ENCODE data around the gene ADH7. TPM values are rescaled to one million over a fixed set of nuclear protein-coding genes. Genes with fewer than 3 reads are reported as not detected.

Gene ADH7
- total and polyA plus RNA-seq, 2 of the 4 experiments (the other 2 are of a cell fraction) = not detected

DNA sequence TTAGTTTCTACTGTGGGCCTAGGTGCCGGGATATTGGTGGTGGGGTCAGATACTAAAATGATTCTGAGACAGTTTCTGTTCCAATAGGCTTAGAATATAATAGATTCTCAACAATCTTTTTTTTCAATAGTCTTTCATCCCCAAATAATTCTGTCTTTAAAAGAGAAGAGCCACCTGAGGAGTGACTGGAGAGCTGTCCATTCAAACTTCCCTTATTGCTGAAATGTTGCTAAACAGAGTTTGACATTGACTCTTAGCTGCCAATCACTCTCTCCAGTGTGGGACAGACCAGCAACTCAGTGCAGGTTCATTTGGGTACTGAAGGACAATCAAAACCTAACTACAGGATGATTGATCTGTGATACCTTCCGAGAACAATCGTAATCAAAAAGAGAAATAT lies 12.4 kb upstream of the ADH7 start:
- CTCF ChIA-PET = interaction anchor here (1.2 kb wide), 1 partner anchor 16 kb away, joined by 3 read pairs; no protein-coding TSS in a partner anchor
- Histone ChIP-seq H3K27ac (ENCODE audit: insufficient read depth, low read length) (no peak overlapping the region), H3K9ac (ENCODE audit: low read depth, low read length) (no peak overlapping the region), H3K9me1 (ENCODE audit: insufficient read depth, low read length) (no peaks in the 10 kb centered on the region), H4K8ac (ENCODE audit: low read depth in 2 of 2, low read length in 2 of 2) (no peak overlapping the region), H2BK120ac (ENCODE audit: low read depth, low read length) (no peak overlapping the region), H4K5ac (ENCODE audit: low read depth, low read length) (no peak overlapping the region), H4K20me1 (ENCODE audit: insufficient read depth, low read length) (no peaks in the 10 kb centered on the region), H3K4me1 (ENCODE audit: control insufficient read depth, insufficient read depth, low read length) (no peaks in the 10 kb centered on the region), H3K79me1 (ENCODE audit: low read depth in 1 of 2, low read length in 2 of 2) (no peaks in the 10 kb centered on the region), H2AFZ (replicated peaks; ENCODE audit: low read length, poor library complexity) (no peak overlapping the region), H2AK5ac (ENCODE audit: low read depth, low read length) (no peak overlapping the region), H3K18ac (ENCODE audit: low read depth, low read length) (no peak overlapping the region; the same call in 1 of the 2 replicates), H2AK9ac (replicated peaks; ENCODE audit: low read depth, low read length, poor library complexity) (no peak overlapping the region), H3K14ac (replicated peaks; ENCODE audit: low read depth, low read length) (no peak overlapping the region), H2BK5ac (ENCODE audit: low read depth, low read length, poor library complexity, severe bottlenecking) (no peak overlapping the region), H4K91ac (ENCODE audit: insufficient read depth, low read depth, low read length) (no peak overlapping the region), H3K56ac (ENCODE audit: extremely low read depth, insufficient read depth, low read length) (no peak overlapping the region), H3K4me3 (ENCODE audit: insufficient read depth, low read depth, low read length) (no peak overlapping the region), H3K27me3 (ENCODE audit: control insufficient read depth, insufficient read depth, low read length) (peaks cover 9% of the 10 kb centered on the region), H3K36me3 (ENCODE audit: control insufficient read depth, insufficient read depth, low read length) (no peaks in the 10 kb centered on the region), H3K4me2 (ENCODE audit: low read depth, low read length) (no peak overlapping the region), H3K4ac (ENCODE audit: low read depth, low read length) (no peak overlapping the region), H3K23ac (ENCODE audit: low read depth, low read length) (no peak overlapping the region), H2BK20ac (ENCODE audit: low read depth, low read length) (no peak overlapping the region), H2BK15ac (ENCODE audit: low read depth, low read length) (no peak overlapping the region), H3K9me3 (ENCODE audit: control insufficient read depth, insufficient read depth, low read length) (no peaks in the 10 kb centered on the region; the same call in 1 of the 2 replicates)
- ATAC-seq (ENCODE audit: low read depth) (no peak), DNase-seq (no peak)
- POLR2A ChIA-PET (ENCODE audit: unreplicated experiment) = no interaction called here
- in situ Hi-C loops (cut with MboI; ENCODE audit: low sequenced_read_pairs) = no loop called here
- intact Hi-C loops (cut with micrococcal nuclease) = no loop called here
- BruUV-seq (replicated peaks) = no TSS peak
- TF ChIP-seq RCOR1 (IDR thresholded peaks at IDR 0.05; ENCODE audit: insufficient replicate concordance, low read length) (no peak), SMC3 (IDR thresholded peaks at IDR 0.05; ENCODE audit: low read depth, low read length) (no peak), MXI1 (IDR thresholded peaks at IDR 0.05; ENCODE audit: borderline replicate concordance, low read depth, low read length) (no peak), ELK1 (IDR thresholded peaks at IDR 0.05; ENCODE audit: borderline replicate concordance, low read depth, low read length) (no peak), RFX5 (IDR thresholded peaks at IDR 0.05; ENCODE audit: low read depth, low read length) (no peak), CEBPB (IDR thresholded peaks at IDR 0.05; ENCODE audit: low read depth, low read length) (no peak), MAZ (IDR thresholded peaks at IDR 0.05; ENCODE audit: borderline replicate concordance, low read depth, low read length) (no peak), MAFK (IDR thresholded peaks at IDR 0.05; ENCODE audit: low read depth, low read length) (no peak), FOS (IDR thresholded peaks at IDR 0.05; ENCODE audit: low read depth, low read length) (no peak), BHLHE40 (IDR thresholded peaks at IDR 0.05; ENCODE audit: low read depth, low read length) (no peak), NFE2L2 (IDR thresholded peaks at IDR 0.05; ENCODE audit: low read depth, low read length) (no peak)
- TF ChIP-seq, protein P1, sequence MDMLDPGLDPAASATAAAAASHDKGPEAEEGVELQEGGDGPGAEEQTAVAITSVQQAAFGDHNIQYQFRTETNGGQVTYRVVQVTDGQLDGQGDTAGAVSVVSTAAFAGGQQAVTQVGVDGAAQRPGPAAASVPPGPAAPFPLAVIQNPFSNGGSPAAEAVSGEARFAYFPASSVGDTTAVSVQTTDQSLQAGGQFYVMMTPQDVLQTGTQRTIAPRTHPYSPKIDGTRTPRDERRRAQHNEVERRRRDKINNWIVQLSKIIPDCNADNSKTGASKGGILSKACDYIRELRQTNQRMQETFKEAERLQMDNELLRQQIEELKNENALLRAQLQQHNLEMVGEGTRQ (IDR thresholded peaks at IDR 0.05; ENCODE audit: low read depth, low read length) = no peak
- dilution Hi-C loops (cut with HindIII; ENCODE audit: low sequenced_read_pairs, unreplicated experiment) = no loop called here
- no CpG with 5 or more reads among the region's 3 CpGs for WGBS, 2 experiments (ENCODE audit: extremely low coverage in 2 of 2, insufficient read length in 1 of 2)
